ENCODE data around the gene PTDSS2. TPM values are rescaled to one million over a fixed set of nuclear protein-coding genes. Genes with fewer than 3 reads are reported as not detected.

Gene PTDSS2
- total and polyA plus RNA-seq, 9 of the 15 experiments (the other 6 are each of a cell fraction or from before 2014, with no cell fraction given): 0.45 to 53.9 (median 17.2) TPM

- 0 out of 2 replicates have a peak, but pooled peaks have one; percentile 44 for TF ChIP-seq ZBTB40 (IDR thresholded peaks at IDR 0.05)
- no peak for TF ChIP-seq ZBTB40 (CRISPR knock-in tag; IDR thresholded peaks at IDR 0.05)
- TF ChIP-seq MEF2D (tag; conservative IDR thresholded peaks at IDR 0.05; ENCODE audit: low read depth): no peak
- peak in 1 of 2 experiments; percentile 74; a peak in 1 of 4 replicates for TF ChIP-seq SIN3A (IDR thresholded peaks at IDR 0.05; ENCODE audit: borderline replicate concordance in 2 of 2, control insufficient read depth in 1 of 2, low read depth in 2 of 2, low read length in 2 of 2)
- TF ChIP-seq FIP1L1 (IDR thresholded peaks at IDR 0.05; ENCODE audit: low read depth, low read length, poor library complexity, severe bottlenecking): peak; percentile 84
- 0 out of 2 replicates have a peak, but pooled peaks have one; percentile 53 for TF ChIP-seq FOXP1 (CRISPR knock-in tag; IDR thresholded peaks at IDR 0.05)
- TF ChIP-seq CSDE1 (IDR thresholded peaks at IDR 0.05): peak in 1 of 2 experiments; percentile 96; a peak in 2 of 4 replicates
- peak; percentile 88 for TF ChIP-seq SP1 (CRISPR knock-in tag; IDR thresholded peaks at IDR 0.05)
- peak; percentile 100 for TF ChIP-seq RBM22 (IDR thresholded peaks at IDR 0.05; ENCODE audit: low read depth, low read length, poor library complexity, severe bottlenecking)
- no peak for TF ChIP-seq ATF1 (CRISPR knock-in tag; IDR thresholded peaks at IDR 0.05)
- TF ChIP-seq ATF1 (tag; IDR thresholded peaks at IDR 0.05): peak; percentile 53; the same call in 1 of the 2 replicates
- TF ChIP-seq LEF1 (IDR thresholded peaks at IDR 0.05): peak; percentile 24; the same call in 1 of the 2 replicates
- TF ChIP-seq CBFB (CRISPR knock-in tag; IDR thresholded peaks at IDR 0.05): peak; percentile 74; the same call in 1 of the 2 replicates
- TF ChIP-seq CBFA2T2 (conservative IDR thresholded peaks at IDR 0.05): peak; percentile 32; the same call in 1 of the 2 replicates
- TF ChIP-seq MYNN (IDR thresholded peaks at IDR 0.05): peak; percentile 54; the same call in 1 of the 2 replicates
- no peak for TF ChIP-seq MYNN (CRISPR knock-in tag; IDR thresholded peaks at IDR 0.05)
- no peak for TF ChIP-seq GMEB1 (CRISPR knock-in tag; IDR thresholded peaks at IDR 0.05)
Observed at GRCh38 chr11:536841-537621, 87.0 kb downstream of the PTDSS2 start, which contains the start of gene LRRC56 (continued).
